ENCODE measurements around the gene TREX2.

GRCh38 chrX:153487590-153488071, 41.8 kb upstream of the TREX2 start:
- TF ChIP-seq CTCF (IDR thresholded peaks at IDR 0.05): no peak
- TF ChIP-seq POLR2A (IDR thresholded peaks at IDR 0.05): no peak
- TF ChIP-seq EP300 (IDR thresholded peaks at IDR 0.05): no peak
- no peak for TF ChIP-seq POLR2AphosphoS5 (IDR thresholded peaks at IDR 0.05)
